HG03175 (cell line): ENCODE data around the gene ZNF710.

ENCODE experiments used
- ATAC-seq: cut with Tn5 transposase; IDR thresholded peaks from one replicate; pipeline ENCODE4 v1.9.1; 2021; ENCODE audit warnings: mild to moderate bottlenecking, moderate library complexity; ENCODE audit not compliant: unreplicated experiment

ZNF710 gene

GRCh38 chr15:90037961-90038631 lies 37.0 kb downstream of the ZNF710 start:
- ATAC-seq, result peak; percentile 83

GRCh38 chr15:90038632-90039095 lies 37.5 kb downstream of the ZNF710 start:
- ATAC-seq, result no peak

DNA sequence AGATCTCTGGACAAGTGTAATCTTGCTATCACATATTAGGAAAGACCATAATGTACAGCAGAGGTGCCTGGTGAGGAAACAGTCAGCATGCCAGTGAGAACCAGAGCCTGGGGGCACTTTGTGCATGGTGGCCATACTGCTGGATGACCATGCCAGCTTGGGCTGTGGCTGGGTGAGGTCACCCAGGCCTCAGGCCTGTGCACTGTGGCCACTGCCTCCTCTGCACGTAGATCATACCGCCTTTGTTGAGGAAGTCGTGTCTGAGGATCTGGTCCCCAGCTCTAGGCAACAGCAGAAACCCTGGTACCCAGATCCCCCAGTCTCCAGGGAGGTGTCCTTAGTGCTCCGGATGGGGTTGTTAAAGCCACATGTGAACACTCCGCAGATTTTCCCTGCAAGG lies 38.9 kb downstream of the ZNF710 start:
- no peak for ATAC-seq

DNA sequence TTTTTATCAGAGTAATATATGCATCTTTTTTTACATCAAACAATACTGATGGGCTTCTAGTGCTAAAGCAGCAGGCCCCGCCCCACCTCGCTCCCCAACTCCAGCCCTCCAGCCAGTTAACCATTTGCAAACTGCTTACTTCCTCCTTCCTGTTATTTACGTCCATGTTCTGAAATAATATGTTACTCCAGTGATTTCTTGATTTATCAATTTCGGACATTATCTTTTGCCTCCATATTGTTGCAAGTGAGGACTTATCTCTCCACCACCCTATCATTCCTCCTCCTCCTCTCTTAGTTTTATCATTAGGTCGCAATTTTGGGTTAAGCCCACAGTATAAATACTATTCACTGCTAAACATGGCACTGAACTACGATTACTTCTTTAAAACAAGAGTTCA lies 39.5 kb downstream of the ZNF710 start:
- ATAC-seq, result no peak

DNA sequence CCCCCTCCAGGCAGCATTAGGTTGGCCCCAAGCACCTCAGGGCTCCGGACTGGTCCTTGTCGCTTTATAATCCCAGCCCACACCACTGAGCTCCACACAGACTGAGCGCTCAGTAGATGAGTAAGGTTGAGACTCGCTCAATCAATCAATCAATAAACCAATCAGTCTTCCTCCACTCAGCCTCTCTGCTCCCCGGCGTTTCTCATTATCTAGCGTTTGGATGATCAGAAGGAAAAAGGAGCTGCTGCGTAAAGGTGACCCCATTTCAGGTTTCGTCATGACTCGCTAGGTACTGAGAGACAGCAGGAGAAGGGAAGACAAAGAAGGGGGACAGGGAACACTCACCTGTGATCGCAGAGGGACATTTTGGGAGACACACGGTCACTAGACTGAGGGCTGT lies 41.2 kb downstream of the ZNF710 start:
- no peak for ATAC-seq

DNA sequence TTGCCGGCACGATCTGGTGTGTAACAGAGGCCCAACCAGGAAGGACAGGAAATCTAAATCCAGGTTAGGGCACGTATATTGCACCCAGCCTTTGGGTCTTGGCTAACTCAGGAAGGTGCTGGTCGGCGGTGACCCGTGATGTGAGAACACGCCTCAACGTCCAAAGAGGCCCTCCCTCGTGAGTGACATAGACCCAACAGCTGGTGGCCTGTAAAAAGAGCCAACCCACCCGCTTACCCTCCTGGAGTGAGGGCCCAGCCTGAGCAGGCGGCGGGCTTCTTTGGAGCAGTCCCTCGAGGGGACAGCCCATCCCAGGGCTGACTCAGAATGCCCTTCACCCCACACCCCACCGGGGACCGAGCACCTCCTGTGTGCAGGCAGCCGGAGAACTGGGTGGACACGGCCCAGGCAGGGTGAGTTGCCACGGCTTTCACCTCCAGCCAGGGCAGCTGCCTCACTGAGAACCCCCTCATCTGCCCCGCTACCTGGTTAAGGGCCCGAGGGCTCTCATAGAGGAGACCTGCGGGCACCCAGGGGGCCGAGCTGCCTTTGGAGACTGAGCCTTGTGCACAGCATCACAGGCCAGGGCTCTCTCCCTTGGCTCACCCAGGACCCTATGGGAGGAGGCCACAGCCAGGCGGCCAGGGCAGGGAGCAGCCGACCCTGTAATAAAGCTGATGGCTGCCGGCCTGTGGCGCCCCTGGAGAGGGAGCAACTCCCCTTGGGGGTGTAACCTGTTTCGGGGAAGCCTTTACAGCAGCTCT lies 41.8 kb downstream of the ZNF710 start:
- ATAC-seq, result no peak

DNA sequence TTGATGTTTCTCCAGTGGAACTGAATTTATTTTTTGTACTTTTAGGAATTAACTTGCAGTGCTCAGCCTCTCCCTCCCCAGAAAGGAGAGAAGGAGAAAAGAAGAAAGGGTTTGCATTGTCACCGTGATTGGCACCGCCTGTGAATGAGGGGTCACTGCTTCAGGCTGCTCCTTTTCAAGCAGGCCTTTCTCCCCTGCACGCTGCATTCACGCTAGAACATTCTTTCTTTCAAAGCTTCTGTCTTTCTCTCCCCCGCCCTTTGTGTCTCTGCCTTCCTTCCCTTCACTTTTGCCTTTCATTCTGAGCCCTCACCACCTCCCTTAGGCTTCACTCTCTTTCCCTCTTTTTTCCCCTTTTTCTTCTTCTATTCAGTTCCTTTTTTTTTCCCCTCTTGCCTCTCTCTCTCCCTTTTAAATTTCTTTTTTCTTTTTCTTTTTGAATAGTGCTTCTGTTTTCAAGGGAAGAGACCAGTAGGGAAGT lies 42.4 kb downstream of the ZNF710 start:
- no peak for ATAC-seq

GRCh38 chr15:90044191-90044590 lies 43.1 kb downstream of the ZNF710 start:
- ATAC-seq, result no peak

- ATAC-seq, result no peak
Observed at GRCh38 chr15:90044916-90045371, 43.8 kb downstream of the ZNF710 start.

- ATAC-seq, result no peak
Observed at GRCh38 chr15:90046289-90046688, 45.2 kb downstream of the ZNF710 start.

DNA sequence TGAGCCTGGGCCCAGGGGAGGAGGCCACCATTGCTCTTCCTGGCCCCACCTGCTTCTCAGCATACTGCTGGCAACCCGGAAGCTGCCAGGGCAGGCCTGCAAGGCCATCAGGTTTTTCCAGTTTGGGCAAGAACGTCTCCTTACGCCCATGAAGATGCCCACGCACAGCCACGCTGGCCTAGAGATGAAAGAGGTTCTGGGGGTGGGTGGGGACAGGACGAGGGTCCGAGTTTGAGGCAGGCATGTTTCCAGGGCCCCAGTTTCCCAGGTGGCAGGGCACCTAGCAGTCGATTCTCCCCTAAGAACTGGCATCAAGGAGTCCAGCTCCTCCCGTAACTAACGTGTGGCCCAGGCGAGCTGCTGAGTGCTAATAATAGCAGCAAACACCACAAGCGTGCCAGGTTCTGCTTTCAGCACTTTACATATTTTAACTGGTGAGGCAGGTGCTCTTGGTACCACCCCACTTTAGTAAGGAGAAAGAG lies 45.8 kb downstream of the ZNF710 start:
- ATAC-seq, result peak; percentile 71

- no peak for ATAC-seq
Observed at GRCh38 chr15:90047956-90048575, 46.9 kb downstream of the ZNF710 start.

DNA sequence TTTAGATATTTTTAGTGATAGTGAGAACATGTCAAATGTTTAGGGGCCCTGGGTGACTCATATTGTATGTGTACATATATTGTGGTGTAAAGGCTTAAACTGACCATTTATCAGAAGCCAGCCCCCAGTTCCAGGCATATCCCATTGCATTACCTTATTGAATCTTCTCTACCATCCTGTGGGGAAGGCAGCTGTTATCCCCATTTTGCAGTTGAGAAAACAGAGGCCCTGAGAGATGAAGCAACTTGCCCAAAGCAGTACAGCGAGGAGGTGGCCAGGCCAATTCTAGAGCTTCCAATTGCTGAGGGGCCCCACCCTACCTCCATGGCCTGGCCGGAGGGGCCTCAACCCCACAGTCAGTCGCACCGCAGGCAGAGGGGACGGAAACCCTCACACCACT lies 47.9 kb downstream of the ZNF710 start:
- no peak for ATAC-seq

DNA sequence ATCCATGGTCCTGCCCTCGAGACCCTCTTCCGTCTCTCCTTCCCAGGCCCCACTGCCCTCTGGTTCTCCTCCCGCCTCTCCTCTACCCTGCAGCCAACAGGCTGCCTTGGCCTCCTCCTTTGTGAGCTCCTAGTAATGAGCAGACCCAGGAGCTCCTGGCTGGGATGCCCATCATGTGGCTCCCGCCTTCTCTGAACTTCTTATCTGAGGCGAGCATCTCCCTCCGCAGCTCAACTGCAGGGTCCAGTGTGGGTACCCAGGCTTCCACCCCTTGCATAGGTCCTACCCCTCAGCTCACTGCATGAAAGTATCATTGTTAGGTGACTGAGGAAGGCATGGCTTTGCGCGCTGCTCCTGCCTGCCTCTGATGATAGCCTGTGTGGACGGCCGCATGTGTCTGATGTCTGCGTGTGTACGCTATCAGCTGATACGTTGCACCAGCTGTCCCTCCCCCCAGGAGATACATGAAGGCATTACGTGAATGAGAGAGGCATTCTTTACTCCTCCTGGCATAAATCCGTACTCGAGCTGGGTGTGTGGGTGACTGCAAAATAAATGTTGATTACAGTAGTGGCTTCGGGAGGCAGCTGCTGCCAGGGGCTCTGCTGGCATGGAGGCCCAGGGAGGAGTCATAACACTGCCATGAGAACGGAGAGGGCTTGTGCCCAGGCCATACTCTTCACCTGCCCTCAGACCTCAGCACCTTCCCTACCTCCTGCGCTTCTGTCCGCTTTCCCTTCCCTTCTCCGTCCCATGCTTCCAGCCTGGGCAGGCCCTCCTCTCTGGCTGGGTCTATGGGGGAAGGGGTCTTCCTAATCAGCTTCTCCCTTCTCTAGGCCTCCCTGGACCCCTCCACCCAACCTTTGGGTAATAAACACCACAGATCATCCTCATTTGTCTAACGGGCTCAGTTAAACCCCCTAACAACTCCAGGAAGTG lies 48.8 kb downstream of the ZNF710 start:
- no peak for ATAC-seq

GRCh38 chr15:90051874-90052273 lies 50.8 kb downstream of the ZNF710 start:
- ATAC-seq, result no peak

DNA sequence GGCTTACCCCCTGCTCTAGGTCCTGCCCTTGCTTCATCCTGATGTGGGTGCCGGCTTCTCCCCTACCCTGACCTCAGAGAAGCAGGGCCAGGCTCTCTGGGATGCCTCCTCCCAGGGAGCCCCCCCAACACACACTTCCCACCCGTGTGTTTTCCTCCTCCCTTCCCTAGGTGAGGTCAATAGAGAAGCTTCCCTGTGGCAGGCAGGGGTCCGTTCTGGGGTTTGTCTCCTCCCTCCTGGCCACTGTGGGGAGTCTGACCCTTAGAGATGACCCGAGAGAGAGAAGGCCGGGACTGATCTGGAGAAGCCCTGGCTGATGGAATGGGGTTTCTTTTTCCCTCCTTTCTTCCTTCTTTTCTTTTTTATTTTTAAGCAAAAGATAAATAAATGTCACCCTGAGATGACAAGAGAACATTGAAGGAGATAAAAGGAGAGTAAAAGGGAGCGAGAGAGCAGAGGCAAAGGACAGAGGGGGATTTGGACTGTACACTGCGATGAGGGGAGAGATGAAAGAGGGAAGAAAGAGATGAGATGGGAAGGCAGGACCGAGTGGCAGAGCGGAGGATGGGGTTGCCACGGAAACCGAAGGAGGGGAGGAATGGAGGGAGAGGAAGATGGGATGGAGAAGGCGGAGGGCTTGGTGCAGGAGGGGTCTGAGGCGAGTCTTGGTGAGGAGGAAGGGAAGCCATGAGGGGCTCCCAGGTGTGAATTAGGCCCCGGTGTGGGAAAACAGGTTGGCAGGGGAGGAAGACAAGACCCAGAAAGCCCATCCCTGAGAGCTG lies 52.8 kb downstream of the ZNF710 start:
- ATAC-seq, result no peak

DNA sequence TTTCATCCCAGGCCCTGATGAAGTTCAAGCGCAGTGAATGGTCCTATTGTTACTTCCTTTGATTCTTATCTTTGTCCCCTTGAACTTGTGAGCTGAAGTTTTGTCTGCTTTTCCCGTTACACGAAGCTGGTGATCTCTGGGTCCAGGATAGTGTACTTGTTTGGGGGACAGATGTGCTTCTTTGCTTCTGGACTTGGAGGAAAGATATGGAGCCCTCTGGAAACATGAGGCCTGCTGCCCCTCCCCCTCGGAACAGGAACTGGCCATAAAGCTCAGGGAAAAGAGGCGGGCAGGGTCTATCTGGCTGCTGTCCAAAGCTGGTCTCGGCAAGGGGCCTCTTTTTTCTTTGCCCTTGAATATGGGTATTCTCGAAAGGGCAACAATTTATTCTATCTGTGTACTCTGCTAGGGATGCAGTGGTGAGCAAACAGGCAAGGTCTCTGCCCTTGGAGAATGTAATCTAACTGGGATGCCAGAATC lies 53.5 kb downstream of the ZNF710 start:
- ATAC-seq, result no peak

- ATAC-seq, result no peak
Observed at GRCh38 chr15:90055182-90055581, 54.1 kb downstream of the ZNF710 start.

- ATAC-seq, result no peak
Observed at GRCh38 chr15:90056529-90056928, 55.4 kb downstream of the ZNF710 start.

DNA sequence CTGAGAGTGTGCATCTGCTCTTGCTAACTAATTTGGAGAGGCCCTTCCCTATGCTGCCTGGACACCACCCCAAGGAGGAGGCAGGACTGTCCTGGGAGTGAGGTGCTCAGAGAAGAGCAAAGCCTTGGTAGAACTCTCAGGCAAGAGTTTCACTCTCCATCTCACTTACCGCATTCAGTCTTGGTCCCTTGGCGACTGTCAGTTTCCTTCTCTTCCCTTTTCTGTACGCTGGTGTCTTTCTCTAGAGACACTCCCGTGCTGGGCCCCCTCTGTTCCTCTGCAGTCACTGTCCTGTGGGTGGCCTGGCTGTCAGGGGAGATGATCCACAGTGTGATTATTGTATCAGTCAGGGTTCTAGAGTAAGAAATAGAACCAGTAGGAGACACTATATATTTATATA lies 57.2 kb downstream of the ZNF710 start:
- ATAC-seq, result peak; percentile 42
